Astrocyte of the spinal cord (primary cell): ENCODE results near the gene EEIG1.

Source experiments
- DNase-seq: peaks from one replicate; pipeline ENCODE4 v3.0.0; 2011; ENCODE audit warnings: low read depth, low spot score
- H3K4me3 ChIP-seq: 2 replicates; pipeline ENCODE4 v1.5.1; 2011; ENCODE audit warnings: low read depth, mild to moderate bottlenecking, low read length, moderate library complexity
- in situ Hi-C: cut with HindIII; loops from 2 replicates; pipeline ENCODE4 v1.10.0; 2017; ENCODE audit warnings: low sequenced_read_pairs
- TF ChIP-seq, protein P1 (sequence below): IDR thresholded peaks from 2 replicates; pipeline ENCODE4 v1.5.1; 2012; ENCODE audit warnings: low read depth, mild to moderate bottlenecking, low read length, inconsistent platforms

EEIG1 gene

DNA sequence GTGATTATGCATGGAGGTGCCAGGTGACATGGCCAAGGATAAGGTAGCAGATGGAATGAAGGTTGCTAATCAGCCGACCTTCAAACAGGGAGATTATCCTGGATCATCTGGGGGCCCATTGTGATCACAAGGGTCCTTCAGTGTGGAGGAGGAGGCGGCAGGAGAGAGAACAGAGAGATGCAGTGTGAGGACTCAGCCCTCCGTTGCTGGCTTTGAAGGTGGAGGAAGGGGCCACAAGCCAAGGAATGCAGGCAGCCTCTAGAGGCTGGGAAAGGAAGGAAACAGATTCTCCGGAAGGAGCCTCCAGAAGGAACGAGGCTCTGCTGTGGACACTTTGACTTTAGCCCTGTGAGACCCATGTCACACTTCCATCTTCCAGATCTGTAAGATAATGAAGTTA is 27.4 kb upstream of the EEIG1 start:
- in situ Hi-C loops = no loop called here
- TF ChIP-seq, protein P1, sequence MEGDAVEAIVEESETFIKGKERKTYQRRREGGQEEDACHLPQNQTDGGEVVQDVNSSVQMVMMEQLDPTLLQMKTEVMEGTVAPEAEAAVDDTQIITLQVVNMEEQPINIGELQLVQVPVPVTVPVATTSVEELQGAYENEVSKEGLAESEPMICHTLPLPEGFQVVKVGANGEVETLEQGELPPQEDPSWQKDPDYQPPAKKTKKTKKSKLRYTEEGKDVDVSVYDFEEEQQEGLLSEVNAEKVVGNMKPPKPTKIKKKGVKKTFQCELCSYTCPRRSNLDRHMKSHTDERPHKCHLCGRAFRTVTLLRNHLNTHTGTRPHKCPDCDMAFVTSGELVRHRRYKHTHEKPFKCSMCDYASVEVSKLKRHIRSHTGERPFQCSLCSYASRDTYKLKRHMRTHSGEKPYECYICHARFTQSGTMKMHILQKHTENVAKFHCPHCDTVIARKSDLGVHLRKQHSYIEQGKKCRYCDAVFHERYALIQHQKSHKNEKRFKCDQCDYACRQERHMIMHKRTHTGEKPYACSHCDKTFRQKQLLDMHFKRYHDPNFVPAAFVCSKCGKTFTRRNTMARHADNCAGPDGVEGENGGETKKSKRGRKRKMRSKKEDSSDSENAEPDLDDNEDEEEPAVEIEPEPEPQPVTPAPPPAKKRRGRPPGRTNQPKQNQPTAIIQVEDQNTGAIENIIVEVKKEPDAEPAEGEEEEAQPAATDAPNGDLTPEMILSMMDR = no peak
- H3K4me3 ChIP-seq = no peak overlapping the region
- no peak for DNase-seq

DNA sequence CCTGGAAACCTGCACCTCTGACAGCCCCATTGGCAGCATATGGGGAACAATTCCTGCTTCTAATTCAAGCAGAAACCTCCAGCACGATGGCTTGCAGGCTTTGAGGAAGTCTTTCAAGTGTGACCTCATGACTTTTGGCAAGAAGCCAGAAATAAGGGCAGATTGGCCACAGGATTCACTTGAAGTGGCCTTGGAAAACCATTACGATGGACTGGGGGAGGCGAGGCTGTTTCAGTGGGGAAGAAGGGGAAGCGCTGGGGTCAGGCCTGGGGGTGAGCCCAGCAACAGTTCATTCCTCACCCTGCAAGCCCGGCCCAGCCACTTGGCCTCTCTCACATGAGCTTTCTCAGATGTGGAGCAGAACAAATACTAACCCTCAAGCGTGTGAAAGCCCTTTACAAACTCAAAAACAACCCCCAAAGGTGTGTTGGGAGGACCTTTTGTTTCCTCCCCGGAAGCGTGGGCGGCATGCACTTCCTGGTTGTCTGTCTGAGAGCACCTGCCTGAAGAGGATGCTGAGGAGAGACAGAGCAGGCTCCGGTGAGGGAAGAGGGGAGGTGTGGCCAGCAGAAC is 26.9 kb upstream of the EEIG1 start:
- peak; percentile 56 for DNase-seq
- no peak overlapping the region for H3K4me3 ChIP-seq
- in situ Hi-C loops = no loop called here
- TF ChIP-seq, protein P1 = no peak

DNA sequence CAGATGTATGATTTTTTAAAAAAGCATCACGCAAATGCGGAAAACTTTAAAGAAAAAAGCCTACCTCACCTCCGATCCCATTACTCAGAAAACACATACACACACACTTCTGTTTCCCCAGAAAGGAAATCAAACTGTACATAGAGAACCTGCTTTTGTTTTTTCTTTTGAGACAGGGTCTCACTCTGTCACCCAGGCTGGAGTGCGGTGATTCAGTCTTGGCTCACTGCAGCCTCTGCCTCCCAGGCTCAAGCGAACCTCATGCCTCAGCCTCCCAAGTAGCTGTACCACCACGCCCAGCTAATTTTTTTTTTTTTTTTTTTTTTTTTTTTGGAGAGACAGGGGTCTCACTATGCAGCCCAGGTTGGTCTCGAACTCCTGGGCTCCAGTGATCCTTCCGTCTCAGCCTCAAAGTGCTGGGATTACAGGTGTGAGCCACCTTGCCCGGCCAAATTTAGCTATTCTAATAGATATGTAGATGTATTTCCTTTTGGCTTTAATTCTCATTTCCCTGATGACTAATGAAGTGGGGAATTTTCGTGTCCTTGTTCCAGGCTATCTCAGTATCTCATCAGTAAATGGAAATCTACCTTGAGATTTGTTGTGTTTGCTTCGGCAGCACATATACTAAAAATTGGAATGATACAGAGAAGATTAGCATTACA is 25.7 kb upstream of the EEIG1 start:
- TF ChIP-seq, protein P1 = no peak

DNA sequence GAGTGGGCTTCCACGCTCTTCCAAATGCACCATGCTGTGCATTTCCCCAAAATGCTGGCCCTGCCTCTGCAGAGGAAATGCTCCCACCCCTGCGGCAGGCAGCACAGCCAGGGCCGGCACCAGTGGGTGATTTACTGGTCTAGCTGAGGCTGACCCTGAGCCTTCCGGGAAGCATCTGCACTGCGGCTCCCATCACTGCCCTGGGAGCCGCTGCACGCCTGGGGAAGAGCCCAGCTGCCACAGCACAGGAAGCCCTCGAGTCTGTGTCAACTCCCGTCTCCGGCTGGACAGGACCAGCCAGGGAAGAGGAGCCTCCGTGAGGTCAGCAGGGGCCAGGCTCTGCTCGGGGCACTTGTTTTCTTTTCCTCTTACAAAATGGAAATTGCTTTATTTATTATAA is 25.1 kb upstream of the EEIG1 start:
- no peak overlapping the region for H3K4me3 ChIP-seq
- no peak for DNase-seq
- in situ Hi-C loops = no loop called here
- TF ChIP-seq, protein P1 = no peak

More for the DNA sequence above, 25.7 kb upstream of the EEIG1 start:
- H3K4me3 ChIP-seq = no peak overlapping the region
- in situ Hi-C loops = no loop called here
- DNase-seq = no peak

DNA sequence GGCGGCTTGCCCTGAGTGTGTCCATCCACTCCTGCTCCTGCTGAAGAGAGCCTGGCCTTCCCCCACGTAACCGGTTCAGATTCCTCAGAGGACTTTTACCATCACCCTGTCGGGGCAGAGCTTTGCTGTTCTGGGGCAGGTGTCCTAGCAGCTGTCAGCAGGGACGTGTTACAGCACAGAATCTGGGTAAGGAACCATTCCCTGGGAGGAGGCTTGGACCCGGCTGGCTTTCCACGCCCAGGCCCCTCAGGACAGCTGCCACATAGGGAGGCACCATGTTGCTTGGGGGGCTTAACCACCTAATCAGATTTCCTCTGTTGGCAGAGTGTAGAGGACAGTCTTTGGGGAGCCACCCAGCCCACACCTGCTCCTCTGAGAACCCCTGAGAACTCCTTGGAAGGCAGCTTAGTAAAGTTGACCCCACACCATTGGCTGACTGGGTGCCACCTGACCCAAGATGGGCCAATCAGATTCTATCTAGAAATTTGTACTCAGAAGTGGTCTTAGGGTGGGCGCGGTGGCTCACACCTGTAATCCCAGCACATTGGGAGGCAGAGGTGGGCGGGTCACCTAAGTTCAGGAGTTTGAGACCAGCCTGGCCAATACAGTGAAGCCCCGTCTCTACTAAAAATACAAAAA is 23.3 kb upstream of the EEIG1 start:
- TF ChIP-seq, protein P1 = no peak
- no peak for DNase-seq
- H3K4me3 ChIP-seq = no peak overlapping the region
- in situ Hi-C loops = no loop called here

DNA sequence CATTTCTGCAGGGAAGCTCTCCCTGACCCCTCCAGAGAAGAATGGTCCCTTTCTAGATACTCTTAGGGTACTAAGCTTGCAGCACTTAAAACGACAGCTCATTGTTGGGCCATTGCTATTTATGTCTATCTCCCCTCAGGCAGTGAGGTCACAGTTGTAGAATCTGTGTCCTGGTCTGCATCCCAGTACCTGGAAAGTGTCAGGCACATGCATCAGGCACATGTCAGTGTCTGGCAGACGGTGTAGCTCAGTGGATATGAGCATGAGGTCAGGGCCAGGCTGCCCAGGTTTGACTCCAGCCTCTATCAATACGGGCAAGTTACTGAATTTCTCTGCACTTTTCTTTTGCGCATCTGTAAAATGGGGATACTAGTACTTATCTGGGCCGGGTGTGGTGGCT is 22.2 kb upstream of the EEIG1 start:
- in situ Hi-C loops = no loop called here
- TF ChIP-seq, protein P1 = no peak
- no peak overlapping the region for H3K4me3 ChIP-seq
- DNase-seq = no peak
